Keratinocyte (primary cell): ENCODE data around the gene VPS26C. TPM values are rescaled to one million over a fixed set of nuclear protein-coding genes. Genes with fewer than 3 reads are reported as not detected.

ENCODE experiments used
- DNase-seq: peaks from one replicate; pipeline ENCODE4 v3.0.0-alpha.2; 2011; ENCODE audit warnings: low read depth, missing footprints, low spot score
- FAIRE-seq: peaks from 2 replicates; lab custom pipeline; 2011; peaks lifted over from hg19 to GRCh38; lab: Jason Lieb, UNC
- H2AFZ ChIP-seq: 2 replicates; pipeline ENCODE4 v1.6.0; 2012; ENCODE audit warnings: low read length, control low read depth, inconsistent platforms; ENCODE audit not compliant: control insufficient read depth
- H3K27ac ChIP-seq: 2 replicates; pipeline ENCODE4 v1.5.1; 2011; ENCODE audit warnings: low read length; ENCODE audit not compliant: control insufficient read depth, insufficient read depth
- H3K27me3 ChIP-seq: 3 replicates; pipeline ENCODE4 v1.6.0; 2011; ENCODE audit warnings: low read length; ENCODE audit not compliant: control insufficient read depth, insufficient read depth; ENCODE audit errors: extremely low read depth
- H3K36me3 ChIP-seq, 2 experiments: 2 replicates in 1 of 2; 3 replicates in 1 of 2; pipeline ENCODE4 v1.5.1; 2011; ENCODE audit warnings: low read length in 2 of 2, mild to moderate bottlenecking in 1 of 2; ENCODE audit not compliant: control insufficient read depth in 2 of 2, insufficient read depth in 2 of 2; ENCODE audit errors: extremely low read depth in 1 of 2
- H3K4me1 ChIP-seq: 3 replicates; pipeline ENCODE4 v1.5.1; 2011; ENCODE audit warnings: low read length; ENCODE audit not compliant: control insufficient read depth, insufficient read depth; ENCODE audit errors: extremely low read depth
- H3K4me2 ChIP-seq: 3 replicates; pipeline ENCODE4 v1.6.0; 2011; ENCODE audit warnings: low read depth, low read length; ENCODE audit not compliant: control insufficient read depth, insufficient read depth; ENCODE audit errors: extremely low read depth
- H3K4me3 ChIP-seq, 3 experiments: fragments of 200-600 bp in 1 of 3; sonication (generic) in 1 of 3; 2 replicates in 2 of 3; 3 replicates in 1 of 3; pipeline ENCODE4 v1.5.1; 2011 to 2016; ENCODE audit warnings: low read length in 3 of 3, mild to moderate bottlenecking in 3 of 3, control low read depth in 2 of 3, inconsistent platforms in 1 of 3, low read depth in 1 of 3, mixed read lengths in 1 of 3, mixed run types in 1 of 3, moderate library complexity in 1 of 3; ENCODE audit not compliant: control insufficient read depth in 2 of 3, insufficient read depth in 2 of 3; ENCODE audit errors: extremely low read depth in 1 of 3
- H3K79me2 ChIP-seq: 2 replicates; pipeline ENCODE4 v1.6.0; 2012; ENCODE audit warnings: low read length; ENCODE audit not compliant: control insufficient read depth, insufficient read depth
- H3K9ac ChIP-seq: 3 replicates; pipeline ENCODE4 v1.6.0; 2011; ENCODE audit warnings: low read length; ENCODE audit not compliant: control insufficient read depth, insufficient read depth; ENCODE audit errors: extremely low read depth
- H3K9me1 ChIP-seq: 3 replicates; pipeline ENCODE4 v1.6.0; 2011; ENCODE audit warnings: low read length; ENCODE audit not compliant: control insufficient read depth, insufficient read depth; ENCODE audit errors: extremely low read depth
- H3K9me3 ChIP-seq: 2 replicates; pipeline ENCODE4 v1.5.1; 2012; ENCODE audit warnings: low read depth, low read length; ENCODE audit not compliant: control insufficient read depth
- H4K20me1 ChIP-seq: 3 replicates; pipeline ENCODE4 v1.6.0; 2011; ENCODE audit warnings: low read length; ENCODE audit not compliant: control insufficient read depth, insufficient read depth; ENCODE audit errors: extremely low read depth
- CTCF ChIP-seq, 3 experiments: IDR thresholded peaks in 1 of 3; conservative IDR thresholded peaks in 1 of 3; optimal IDR thresholded peaks in 1 of 3; 2 replicates in 2 of 3; 3 replicates in 1 of 3; pipeline versions ENCODE3 to v1.5.1; 2011; ENCODE audit warnings: low read length in 3 of 3, mild to moderate bottlenecking in 3 of 3, moderate library complexity in 2 of 3, control low read depth in 1 of 3, inconsistent platforms in 1 of 3; ENCODE audit not compliant: insufficient read depth in 2 of 3; ENCODE audit errors: extremely low read depth in 1 of 3
- EZH2 ChIP-seq: IDR thresholded peaks from one replicate; pipeline ENCODE4 v1.6.1; 2012; ENCODE audit warnings: inconsistent platforms, mild to moderate bottlenecking, low read length, moderate library complexity
- dilution Hi-C: fragments of 300-500 bp; cut with MboI; formaldehyde crosslinking; loops from one replicate; pipeline ENCODE4 v1.7.0; 2020; ENCODE audit warnings: low sequenced_read_pairs; ENCODE audit not compliant: extremely low pct_ligation_motif_present
- polyA plus RNA-seq, 5 experiments: library from polyadenylated mRNA; depleted of rRNA in 3 of 5; stranded (reverse) in 3 of 5; stranded (forward) in 1 of 5; unstranded in 1 of 5; fragments of >200 nt; gene quantifications; 1 replicate in 1 of 5; 2 replicates in 3 of 5; 3 replicates in 1 of 5; pipeline versions ENCODE4 v1.2.1 to v1.2.3, GENCODE V29; 2011 to 2012; ENCODE audit warnings: missing spikeins in 2 of 5, low read depth in 1 of 5, low replicate concordance in 1 of 5

Gene VPS26C
- polyA plus RNA-seq, 1 donor (not counting 4 experiments of a cell fraction or from before 2014, with no cell fraction given), result 41.3 TPM

GRCh38 chr21:37207441-37208009 lies 59.6 kb downstream of the VPS26C start:
- no peak overlapping the region for H3K4me2 ChIP-seq
- no peaks in the 10 kb centered on the region for H3K79me2 ChIP-seq
- H3K4me3 ChIP-seq, result no peak overlapping the region
- DNase-seq (no peak), FAIRE-seq (no peak)
- H3K4me1 ChIP-seq, result peaks cover 7% of the 10 kb centered on the region
- dilution Hi-C loops, result no loop called here
- no peaks in the 10 kb centered on the region for H3K27me3 ChIP-seq
- H4K20me1 ChIP-seq, result no peaks in the 10 kb centered on the region
- H3K9me3 ChIP-seq, result no peaks in the 10 kb centered on the region
- H3K9me1 ChIP-seq, result no peaks in the 10 kb centered on the region
- no peak overlapping the region for H2AFZ ChIP-seq
- H3K9ac ChIP-seq, result no peak overlapping the region
- peaks cover 2 to 4% of the 10 kb centered on the region in 2 experiments for H3K36me3 ChIP-seq
- no peak overlapping the region for H3K27ac ChIP-seq
- TF ChIP-seq EZH2 (no peak), CTCF (optimal IDR thresholded peaks at IDR 0.05 in 1 of 3, IDR thresholded peaks at IDR 0.05 in 1 of 3, conservative IDR thresholded peaks at IDR 0.05 in 1 of 3; ENCODE audit: extremely low read depth in 1 of 3, insufficient read depth in 2 of 3, low read length in 3 of 3) (no peak)

- Histone ChIP-seq H3K4me1 (peaks cover 7% of the 10 kb centered on the region), H3K9me3 (no peaks in the 10 kb centered on the region), H3K27ac (no peak overlapping the region), H3K79me2 (no peaks in the 10 kb centered on the region), H3K4me3 (no peak overlapping the region), H3K9me1 (no peaks in the 10 kb centered on the region), H4K20me1 (no peaks in the 10 kb centered on the region), H3K36me3 (peaks cover 2 to 6% of the 10 kb centered on the region in 2 experiments), H2AFZ (no peak overlapping the region), H3K27me3 (no peaks in the 10 kb centered on the region), H3K9ac (no peak overlapping the region), H3K4me2 (no peak overlapping the region)
- dilution Hi-C loops, result no loop called here
- no peak for FAIRE-seq
- DNase-seq, result no peak
- TF ChIP-seq EZH2 (no peak), CTCF (optimal IDR thresholded peaks at IDR 0.05 in 1 of 3, IDR thresholded peaks at IDR 0.05 in 1 of 3, conservative IDR thresholded peaks at IDR 0.05 in 1 of 3; ENCODE audit: extremely low read depth in 1 of 3, insufficient read depth in 2 of 3, low read length in 3 of 3) (no peak)
Measured at GRCh38 chr21:37206496-37206895, 60.6 kb downstream of the VPS26C start.
